GM12878 (cell line): ENCODE results near the gene ZNF629. TPM values are rescaled to one million over a fixed set of nuclear protein-coding genes. Genes with fewer than 3 reads are reported as not detected.

ENCODE experiments used
- NR2C2 ChIP-seq: IDR thresholded peaks from 2 replicates; pipeline ENCODE4 v1.6.1; 2011; ENCODE audit warnings: borderline replicate concordance, low read depth; ENCODE audit not compliant: control insufficient read depth, insufficient read length
- REST ChIP-seq: IDR thresholded peaks from 2 replicates; pipeline ENCODE4 v1.6.1; 2012; ENCODE audit warnings: mild to moderate bottlenecking, low read depth, low read length
- WRNIP1 ChIP-seq: IDR thresholded peaks from 2 replicates; pipeline ENCODE4 v1.6.1; 2011; ENCODE audit warnings: low read depth, low read length, improper control_type of control experiment, borderline replicate concordance
- ZBTB33 ChIP-seq: fragments of 450-650 bp; IDR thresholded peaks from 2 replicates; pipeline ENCODE4 v1.6.1; 2017; ENCODE audit warnings: mild to moderate bottlenecking
- ZSCAN29 ChIP-seq: fragments of 450-650 bp; IDR thresholded peaks from 2 replicates; pipeline ENCODE4 v1.6.1; 2017; ENCODE audit warnings: mild to moderate bottlenecking, moderate library complexity
- polyA plus RNA-seq, 11 experiments: library from polyadenylated mRNA; depleted of rRNA in 4 of 11; unstranded in 6 of 11; stranded (reverse) in 5 of 11; fragments of >200 nt; fragmentation: Nextera tagmentation in 4 of 11; fragmentation: Illumina TruSeq in 1 of 11; extraction: Ambion mirVana in 4 of 11; extraction: Trizol in 1 of 11; gene quantifications; 1 replicate in 1 of 11; 2 replicates in 10 of 11; pipeline versions ENCODE4 v1.2.1 to v1.2.3, GENCODE V29; 2011 to 2016; ENCODE audit warnings: inconsistent platforms in 2 of 11, missing spikeins in 2 of 11, low read depth in 1 of 11
- total RNA-seq, 4 experiments: library from RNA; depleted of rRNA in 3 of 4; stranded (reverse); fragments of >200 nt in 3 of 4; fragmentation: Illumina TruSeq in 1 of 4; extraction: Trizol in 1 of 4; gene quantifications; 2 replicates each; pipeline versions ENCODE4 v1.2.1 to v1.2.3, GENCODE V29; 2013 to 2021

Gene ZNF629
- total and polyA plus RNA-seq, 10 of the 15 experiments (the other 5 are each of a cell fraction or from before 2014, with no cell fraction given), result 0.02 to 0.69 (median 0.40) TPM

GRCh38 chr16:30762991-30763725 lies 23.8 kb downstream of the ZNF629 start (continued):
- TF ChIP-seq REST (no peak), ZBTB33 (no peak), WRNIP1 (no peak), ZSCAN29 (no peak), NR2C2 (no peak)
